ENCODE measurements around the gene SLC22A23. TPM values are rescaled to one million over a fixed set of nuclear protein-coding genes. Genes with fewer than 3 reads are reported as not detected.

SLC22A23 gene
- total and polyA plus RNA-seq, 12 donors: 2.3 to 18.5 (median 5.3) TPM

GRCh38 chr6:3423439-3424184 is 33.2 kb downstream of the SLC22A23 start:
- Histone ChIP-seq H3K4me3 (no peak overlapping the region), H3K9me3 (replicated peaks in 1 of 3) (no peaks in the 10 kb centered on the region), H3K36me3 (replicated peaks in 1 of 2) (no peaks in the 10 kb centered on the region), H3K27ac (no peak overlapping the region), H3K4me1 (replicated peaks in 1 of 2) (peaks cover 0 to 5% of the 10 kb centered on the region in 2 donors), H3K27me3 (no peaks in the 10 kb centered on the region)
- intact Hi-C loops (cut with DNase I): no loop called here
- TF ChIP-seq CTCF (IDR thresholded peaks at IDR 0.05) (no peak), POLR2A (IDR thresholded peaks at IDR 0.05) (no peak)
- no peak for DNase-seq
- WGBS, 4 donors: 81 to 90% (median 83%) methylated on average over 6 of the region's 6 CpGs

- WGBS, 4 donors: 72 to 79% (median 78%) methylated on average over 6 of the region's 6 CpGs
- Histone ChIP-seq H3K4me3 (no peak overlapping the region), H3K4me1 (replicated peaks in 1 of 2) (peaks cover 0 to 2% of the 10 kb centered on the region in 2 donors), H3K36me3 (replicated peaks in 1 of 2) (no peaks in the 10 kb centered on the region), H3K27me3 (no peaks in the 10 kb centered on the region), H3K9me3 (replicated peaks in 1 of 3) (no peaks in the 10 kb centered on the region), H3K27ac (peak overlapping the region in 1 of 5 donors; percentile 19)
- intact Hi-C loops (cut with DNase I): no loop called here
- TF ChIP-seq CTCF (IDR thresholded peaks at IDR 0.05) (no peak), POLR2A (IDR thresholded peaks at IDR 0.05) (no peak)
- DNase-seq: no peak
These were observed 34.3 kb downstream of the SLC22A23 start for GRCh38 chr6:3422435-3423070.

- Histone ChIP-seq H3K27ac (peak overlapping the region in 1 of 5 donors; percentile 19), H3K4me1 (replicated peaks in 1 of 2) (no peaks in the 10 kb centered on the region), H3K4me3 (no peak overlapping the region), H3K27me3 (no peaks in the 10 kb centered on the region), H3K36me3 (replicated peaks in 1 of 2) (no peaks in the 10 kb centered on the region), H3K9me3 (replicated peaks in 1 of 3) (no peaks in the 10 kb centered on the region)
- no peak for TF ChIP-seq CTCF (IDR thresholded peaks at IDR 0.05)
- WGBS, 4 donors: 57 to 60% (median 59%) methylated on average over 13 of the region's 13 CpGs
- no peak for DNase-seq
- intact Hi-C loops (cut with DNase I): no loop called here
These were observed 34.9 kb downstream of the SLC22A23 start for GRCh38 chr6:3421791-3422434.

GRCh38 chr6:3421143-3421542 is 35.7 kb downstream of the SLC22A23 start:
- Histone ChIP-seq H3K9me3 (replicated peaks in 1 of 3) (no peaks in the 10 kb centered on the region), H3K36me3 (replicated peaks in 1 of 2) (no peaks in the 10 kb centered on the region), H3K27ac (no peak overlapping the region), H3K4me1 (replicated peaks in 1 of 2) (no peaks in the 10 kb centered on the region), H3K27me3 (no peaks in the 10 kb centered on the region), H3K4me3 (no peak overlapping the region)
- 85 to 91% (median 90%) methylated on average over 3 of the region's 3 CpGs for WGBS, 4 donors
- TF ChIP-seq CTCF (IDR thresholded peaks at IDR 0.05) (no peak), POLR2A (IDR thresholded peaks at IDR 0.05) (no peak)
- no peak for DNase-seq
- intact Hi-C loops (cut with DNase I): no loop called here

All from adrenal gland (tissue), 12 donors.